ENCODE measurements around the gene NPPB.

- no peak for TF ChIP-seq EZH2 (IDR thresholded peaks at IDR 0.05; ENCODE audit: low read length)
- no peak for TF ChIP-seq CTCF (optimal IDR thresholded peaks at IDR 0.05 in 1 of 3, IDR thresholded peaks at IDR 0.05 in 1 of 3, conservative IDR thresholded peaks at IDR 0.05 in 1 of 3; ENCODE audit: extremely low read depth in 1 of 3, insufficient read depth in 2 of 3, low read length in 3 of 3)
Measured at GRCh38 chr1:11868331-11868980, 9.7 kb upstream of the NPPB start.

Data from keratinocyte (primary cell).